Activated naive CD4-positive, alpha-beta T cell treated with Interleukin-2 at 50 U/mL for 16 hours (primary cell): ENCODE measurements around the gene TMEM178B.

Experiments used
- DNase-seq: peaks from one replicate; pipeline ENCODE4 v3.0.0-alpha.2; 2020

TMEM178B gene

DNA sequence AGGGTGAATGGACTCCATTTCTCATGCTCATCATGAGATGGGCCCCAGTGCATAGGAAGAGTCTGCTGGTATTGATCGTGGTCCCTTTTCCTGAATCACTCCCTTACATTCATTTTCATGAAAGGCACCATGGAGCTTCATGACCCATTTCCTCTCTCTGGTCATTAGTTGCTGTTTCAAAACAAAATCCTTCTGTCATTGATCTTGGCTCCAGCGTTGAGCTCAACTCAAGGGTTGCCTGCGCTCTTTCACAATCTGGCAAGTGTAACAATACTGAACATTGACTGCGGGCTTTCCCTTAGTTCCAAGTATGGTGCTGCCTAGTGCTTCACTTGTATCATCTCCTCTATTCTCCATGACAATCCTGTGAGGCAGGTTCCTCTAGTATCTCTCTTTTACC lies 197.6 kb downstream of the TMEM178B start:
- no peak for DNase-seq

GRCh38 chr7:141272417-141272816 lies 198.6 kb downstream of the TMEM178B start:
- DNase-seq: no peak

DNA sequence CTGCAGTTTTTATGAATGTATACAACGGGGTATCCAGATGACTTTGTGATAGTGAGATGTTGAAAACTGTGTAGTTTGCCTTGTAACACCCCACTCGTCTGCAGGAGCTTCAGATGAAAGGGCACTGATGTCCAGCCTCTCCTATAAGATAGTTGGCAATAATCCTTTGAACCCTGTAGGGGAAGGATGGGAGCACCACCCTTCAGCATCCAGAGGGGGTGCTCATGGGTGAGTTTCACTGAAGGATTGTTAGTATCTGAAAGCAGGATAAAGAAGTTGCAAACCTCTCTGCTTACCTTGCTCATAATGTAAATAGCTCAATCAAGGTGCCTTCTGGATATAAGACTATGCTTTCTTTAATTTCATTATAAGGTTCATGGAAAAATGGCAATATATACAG lies 201.5 kb downstream of the TMEM178B start:
- DNase-seq: no peak

DNA sequence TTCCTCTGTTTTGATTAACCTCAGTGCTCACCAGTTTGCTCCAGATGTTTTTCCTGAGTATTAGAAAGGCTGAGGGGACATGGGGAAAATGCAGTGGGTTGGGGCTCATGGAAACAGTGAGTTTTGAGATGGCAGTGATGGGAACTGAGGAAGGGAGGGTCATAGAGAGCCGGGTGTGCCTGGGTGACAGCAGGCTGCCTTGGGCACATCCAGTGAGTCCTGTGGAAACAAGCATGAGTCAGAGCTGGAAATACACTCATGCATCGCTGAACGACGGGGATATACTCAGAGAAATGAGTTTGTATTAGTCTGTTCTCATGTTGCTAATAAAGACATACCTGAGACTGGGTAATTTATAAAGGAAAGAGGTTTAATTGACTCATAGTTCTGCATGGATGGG lies 202.2 kb downstream of the TMEM178B start:
- no peak for DNase-seq

GRCh38 chr7:141280100-141280499 lies 206.2 kb downstream of the TMEM178B start:
- no peak for DNase-seq

DNA sequence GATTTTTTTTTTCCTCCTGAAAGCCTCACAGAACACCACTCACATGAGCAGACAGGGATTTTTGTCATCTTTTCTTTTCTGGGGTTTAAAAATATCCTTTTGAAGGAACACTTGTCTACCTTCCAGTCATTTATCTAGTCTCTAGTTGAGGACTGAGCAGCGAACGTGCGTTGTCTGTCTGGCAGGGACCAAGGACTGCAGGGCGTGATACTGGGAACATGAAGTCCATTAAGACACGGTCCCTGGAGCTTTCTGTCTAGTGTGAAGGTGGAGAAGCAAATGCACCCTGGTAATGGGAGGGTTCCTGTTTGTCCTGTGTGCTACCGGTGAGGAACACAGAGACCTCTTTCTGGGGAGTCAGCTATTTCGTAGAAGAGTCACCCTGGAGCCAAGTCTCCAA lies 207.4 kb downstream of the TMEM178B start:
- DNase-seq: no peak

DNA sequence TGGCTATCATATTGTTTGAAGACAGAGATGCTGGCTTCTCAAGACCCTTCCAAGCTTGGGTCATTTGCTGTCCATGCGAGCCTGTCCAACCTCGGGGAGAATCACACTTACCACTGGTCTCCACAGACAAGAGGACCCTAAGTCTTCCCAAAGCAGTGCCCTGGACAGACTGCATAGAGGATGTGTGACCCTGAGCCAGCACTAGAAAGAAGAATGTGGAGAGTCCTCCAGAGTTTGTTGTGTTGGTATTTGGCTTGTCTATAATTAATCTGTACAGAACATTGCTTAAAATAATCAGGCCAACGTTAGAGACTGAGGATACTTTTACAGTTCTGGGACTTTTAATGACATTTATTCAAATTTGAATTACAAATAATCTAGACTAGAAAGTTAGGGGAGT lies 212.7 kb downstream of the TMEM178B start:
- no peak for DNase-seq

- DNase-seq: no peak
These were observed 214.1 kb downstream of the TMEM178B start for GRCh38 chr7:141287936-141288335.

- DNase-seq: no peak
These were observed 214.8 kb downstream of the TMEM178B start for GRCh38 chr7:141288626-141289025.

DNA sequence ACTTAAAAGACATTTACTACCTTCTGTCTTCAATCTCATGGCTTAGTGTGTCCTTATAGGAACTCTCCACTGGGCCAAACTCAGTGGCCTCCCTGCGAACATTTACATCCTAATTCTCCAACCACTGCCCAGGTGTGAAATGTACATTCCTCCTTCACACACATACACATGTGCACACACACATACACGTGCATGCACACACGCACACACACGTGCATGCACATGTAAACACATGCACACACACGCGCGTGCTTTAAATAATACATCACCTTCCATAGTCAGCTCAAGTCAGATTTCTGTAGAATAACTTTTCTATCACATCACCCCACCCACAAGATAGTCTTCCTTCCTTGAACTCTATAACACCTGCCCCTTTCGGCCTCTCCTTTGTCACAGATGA lies 216.5 kb downstream of the TMEM178B start:
- no peak for DNase-seq

DNA sequence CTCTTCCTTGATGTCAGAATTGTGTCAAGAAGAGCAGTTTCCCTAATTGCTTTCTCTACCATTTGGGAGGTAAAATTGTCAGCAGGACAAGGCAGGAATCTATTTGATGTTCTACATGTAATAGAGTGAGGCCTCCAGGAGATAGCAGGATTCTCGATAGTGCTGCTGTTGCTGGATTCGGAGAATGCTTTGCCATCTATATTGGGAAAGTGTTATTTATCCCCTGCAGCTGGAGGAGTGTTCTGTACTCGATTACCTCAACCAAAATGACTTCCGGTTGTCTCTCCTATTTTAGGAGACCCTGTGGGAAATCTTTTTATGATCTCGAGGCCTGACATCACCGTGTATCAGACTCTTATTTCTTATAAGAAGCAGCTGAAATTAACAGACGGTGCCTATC lies 217.1 kb downstream of the TMEM178B start:
- DNase-seq: no peak

GRCh38 chr7:141291541-141291940 lies 217.7 kb downstream of the TMEM178B start:
- DNase-seq: no peak

DNA sequence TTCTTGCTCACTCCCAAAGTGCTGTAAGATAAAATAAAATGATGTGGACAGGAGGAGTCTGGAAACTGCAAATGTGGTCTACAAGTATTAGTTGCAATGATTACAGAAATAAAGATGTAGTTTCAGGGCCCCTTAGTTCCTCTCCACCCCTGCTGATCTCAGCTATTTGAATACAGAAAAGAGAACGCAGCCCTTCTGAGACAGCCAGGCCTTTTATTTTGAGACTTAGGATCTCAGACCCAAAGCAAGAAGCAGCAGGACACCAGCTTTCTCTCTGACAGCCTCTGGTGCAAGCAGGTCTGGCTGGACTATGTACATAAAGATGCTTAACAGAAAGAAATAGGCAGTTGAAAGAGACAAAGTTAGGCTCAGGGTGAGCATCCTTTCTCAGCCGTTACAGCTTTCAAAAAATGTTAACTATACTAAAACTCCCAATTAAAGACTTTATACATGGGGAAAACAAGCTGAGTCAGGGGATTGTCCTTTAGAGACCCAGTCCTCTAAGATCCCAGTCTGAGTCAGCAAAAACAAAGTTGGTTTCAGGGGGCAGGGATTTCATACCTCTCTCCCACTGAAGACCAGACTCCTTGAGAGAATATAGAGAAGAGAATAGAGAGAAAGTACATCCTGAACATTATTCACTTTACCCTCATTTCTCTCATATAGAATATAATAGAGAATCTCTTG lies 220.4 kb downstream of the TMEM178B start:
- no peak for DNase-seq

GRCh38 chr7:141295367-141295895 lies 221.6 kb downstream of the TMEM178B start:
- no peak for DNase-seq

GRCh38 chr7:141300816-141301215 lies 227.0 kb downstream of the TMEM178B start:
- no peak for DNase-seq

GRCh38 chr7:141301544-141301943 lies 227.7 kb downstream of the TMEM178B start:
- DNase-seq: no peak

DNA sequence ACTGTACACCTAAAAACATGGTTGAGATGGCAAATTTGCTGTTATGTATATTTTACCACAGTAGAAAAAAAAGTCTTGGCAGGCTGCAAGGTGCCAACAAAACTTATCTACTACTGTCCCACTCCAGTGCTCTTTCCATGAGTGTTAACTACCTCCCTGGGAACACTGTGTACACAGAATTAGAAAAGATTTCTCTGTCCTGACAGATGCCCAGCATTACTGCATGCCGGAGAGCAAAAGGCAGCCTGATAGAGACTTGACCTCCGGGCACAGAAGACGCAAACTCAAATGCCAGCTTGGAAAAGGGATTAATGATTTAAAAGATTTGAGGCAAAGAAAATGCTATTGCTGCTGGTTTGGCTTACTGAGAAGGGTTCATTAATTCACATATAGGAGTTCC lies 228.8 kb downstream of the TMEM178B start:
- no peak for DNase-seq

GRCh38 chr7:141304291-141304690 lies 230.4 kb downstream of the TMEM178B start:
- DNase-seq: no peak

- DNase-seq: no peak
These were observed 232.2 kb downstream of the TMEM178B start for GRCh38 chr7:141306081-141306480.

GRCh38 chr7:141312395-141312794 lies 238.5 kb downstream of the TMEM178B start:
- no peak for DNase-seq

DNA sequence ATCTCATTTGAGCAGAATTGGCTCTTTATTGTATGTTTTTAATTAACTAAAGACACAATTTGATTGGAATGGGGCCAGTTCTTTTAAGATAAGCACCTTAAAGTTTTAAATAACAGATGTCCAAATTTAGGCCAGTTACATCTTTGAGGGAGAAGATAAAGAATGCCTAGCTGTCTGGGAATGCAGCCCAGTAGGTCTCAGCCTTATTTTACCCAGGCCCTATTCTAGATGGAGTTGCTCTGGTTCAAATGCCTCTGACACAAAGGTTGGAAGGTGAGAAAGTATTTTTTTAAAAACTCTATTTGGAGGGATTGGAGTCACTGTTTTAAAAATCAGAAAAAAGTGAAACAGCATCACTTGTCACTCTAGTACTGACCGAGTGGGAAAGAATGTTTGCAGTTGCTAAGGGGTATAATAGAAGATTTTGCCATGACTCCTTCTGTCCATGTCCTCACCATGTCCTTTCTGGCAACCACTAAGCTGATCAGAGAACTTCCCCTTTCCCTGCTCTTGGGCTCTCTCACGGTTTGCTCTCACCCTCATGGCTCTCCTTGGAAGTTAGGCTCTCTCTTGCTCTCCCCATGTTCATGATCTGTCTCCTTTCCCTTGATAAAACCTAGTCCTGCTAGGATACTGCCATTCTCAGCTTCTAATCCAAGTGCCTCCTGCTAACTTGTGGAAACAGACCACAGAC lies 239.1 kb downstream of the TMEM178B start:
- no peak for DNase-seq

DNA sequence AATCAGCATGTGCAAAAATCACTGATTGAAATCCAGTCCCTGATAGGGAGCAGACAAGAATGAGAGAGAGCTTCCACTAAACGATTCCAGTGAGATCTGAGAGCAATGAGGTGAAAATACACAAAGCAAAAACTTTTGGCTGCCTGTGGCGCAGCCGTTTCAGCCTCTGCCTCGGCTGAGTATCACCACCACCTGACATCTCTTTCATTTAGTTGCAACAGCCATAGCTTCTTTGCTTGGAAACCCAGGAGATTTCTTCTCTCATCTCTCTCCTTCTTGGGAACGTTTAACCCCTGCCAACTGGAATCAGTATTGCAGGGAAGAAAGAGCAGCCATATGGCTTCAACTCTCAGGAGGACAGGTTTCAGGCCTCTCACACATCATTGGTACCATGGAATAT lies 240.0 kb downstream of the TMEM178B start:
- DNase-seq: no peak

DNA sequence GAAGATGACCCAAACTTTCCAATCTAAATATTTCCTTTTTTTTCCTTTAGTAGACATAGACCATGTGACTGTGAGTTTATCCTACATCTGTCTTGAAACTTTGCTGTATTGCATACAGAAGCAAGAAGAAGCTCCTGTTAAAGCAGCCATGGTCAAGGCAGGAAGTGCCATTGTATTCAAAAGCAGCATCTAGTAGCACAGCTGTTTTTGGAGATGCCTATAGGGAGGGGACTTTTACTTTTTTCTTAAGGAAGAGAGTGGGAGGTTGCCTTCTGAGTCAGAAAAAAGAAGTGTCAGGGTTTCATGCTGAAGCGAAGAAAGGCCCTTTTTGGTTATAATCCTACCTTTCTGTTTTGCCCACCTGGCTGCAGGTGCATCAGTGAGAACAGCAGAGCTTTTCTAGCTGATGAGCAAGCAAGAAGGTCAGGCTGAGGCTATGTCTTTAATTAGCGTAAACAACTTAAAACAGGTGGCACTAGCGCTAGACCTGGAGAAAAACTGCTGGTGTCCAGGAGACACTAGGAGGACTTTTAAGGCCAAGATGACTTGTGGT lies 243.2 kb downstream of the TMEM178B start:
- no peak for DNase-seq

GRCh38 chr7:141320287-141320686 lies 246.4 kb downstream of the TMEM178B start:
- DNase-seq: no peak
